OCI-M2 (cell line): ENCODE measurements around the gene LAMA4.
"Not testable (repeated sequence)": the region's sequence is repeated elsewhere in the genome, so short reads cannot be mapped to it uniquely, and the experiment has no call there.

Experiments used
- DNase-seq: peaks from one replicate; lab custom pipeline; 2025; ENCODE audit not compliant: unreplicated experiment; lab: John Stamatoyannopoulos, UW

Gene LAMA4

DNA sequence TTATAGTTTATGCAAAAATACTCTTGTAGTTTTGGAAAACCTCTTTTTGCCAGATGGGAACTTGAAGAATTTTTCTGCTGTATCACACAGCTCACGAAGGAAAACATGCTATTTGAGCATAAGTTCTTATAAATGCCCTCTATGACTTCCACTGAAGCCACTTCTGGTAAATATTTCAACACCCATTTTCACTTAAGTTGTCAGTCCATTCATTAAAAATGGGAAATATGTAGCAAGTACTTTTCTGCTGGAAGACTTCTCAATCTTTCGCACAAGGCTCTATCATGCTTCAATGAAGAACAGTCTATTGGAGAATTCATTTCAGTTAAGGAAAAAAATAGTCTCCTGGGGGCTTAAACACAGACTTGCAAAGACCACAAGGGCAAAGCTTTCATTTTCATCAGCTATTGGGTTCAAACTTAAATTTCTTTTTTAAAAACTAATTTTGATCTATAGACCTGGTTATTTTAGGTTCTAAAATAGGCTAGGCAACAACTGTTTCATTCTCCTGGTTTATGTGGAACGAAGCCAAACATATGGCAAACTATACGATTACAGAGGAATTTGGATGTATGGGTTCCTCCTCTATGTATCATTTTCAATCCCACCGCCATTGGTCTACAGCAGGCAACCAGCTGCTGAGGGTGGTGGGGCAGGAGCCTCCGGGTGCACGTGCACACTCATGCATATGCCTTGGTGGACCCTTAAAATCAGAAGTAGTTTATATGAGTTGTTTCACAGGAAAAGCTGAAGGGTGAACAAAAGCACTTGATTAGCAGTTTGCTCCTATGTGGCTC lies 38.7 kb downstream of the LAMA4 start:
- DNase-seq, result no peak

DNA sequence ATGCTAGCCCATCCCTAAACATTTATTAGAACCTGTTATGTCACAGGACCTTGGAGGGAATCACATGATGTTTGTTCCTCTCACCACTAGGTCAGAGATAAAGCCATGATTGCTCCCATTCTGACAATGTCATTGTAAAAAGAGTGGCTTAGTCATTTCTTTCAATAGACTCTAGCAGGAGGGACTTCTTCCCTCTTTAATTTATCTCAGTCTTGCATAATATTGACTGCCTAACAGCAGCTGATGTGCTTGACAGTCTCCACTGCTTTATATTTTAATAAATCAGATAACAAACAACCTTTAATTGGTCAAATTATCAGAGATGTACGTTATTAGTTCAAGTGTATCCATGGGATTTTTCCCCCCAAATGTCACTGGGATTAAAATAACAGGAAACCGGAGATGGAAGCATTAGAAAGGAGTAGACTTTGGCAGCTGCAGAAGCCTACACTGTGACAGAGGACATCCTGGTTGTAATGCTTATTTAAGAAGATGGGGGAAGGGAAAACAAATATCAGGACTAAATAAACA lies 39.6 kb downstream of the LAMA4 start:
- DNase-seq, result no peak

DNA sequence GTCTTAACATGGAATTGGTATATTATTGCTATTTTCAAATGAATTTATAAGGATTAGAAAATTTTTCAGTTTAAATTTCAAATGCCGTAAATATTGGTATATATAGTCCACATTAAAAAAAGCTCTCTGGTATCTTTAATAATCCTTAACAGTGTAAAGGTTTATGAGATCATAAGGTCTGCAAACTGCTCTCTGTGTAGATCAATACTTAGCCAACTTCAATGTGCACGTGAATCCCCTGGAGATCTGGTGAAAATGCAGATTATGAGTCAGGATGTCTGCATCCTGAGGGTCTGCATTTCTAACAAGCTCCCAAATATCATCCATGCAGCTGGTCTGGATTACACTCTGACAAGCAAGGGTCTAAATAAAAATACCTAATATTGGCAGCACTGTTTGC lies 43.5 kb downstream of the LAMA4 start:
- DNase-seq, result no peak

DNA sequence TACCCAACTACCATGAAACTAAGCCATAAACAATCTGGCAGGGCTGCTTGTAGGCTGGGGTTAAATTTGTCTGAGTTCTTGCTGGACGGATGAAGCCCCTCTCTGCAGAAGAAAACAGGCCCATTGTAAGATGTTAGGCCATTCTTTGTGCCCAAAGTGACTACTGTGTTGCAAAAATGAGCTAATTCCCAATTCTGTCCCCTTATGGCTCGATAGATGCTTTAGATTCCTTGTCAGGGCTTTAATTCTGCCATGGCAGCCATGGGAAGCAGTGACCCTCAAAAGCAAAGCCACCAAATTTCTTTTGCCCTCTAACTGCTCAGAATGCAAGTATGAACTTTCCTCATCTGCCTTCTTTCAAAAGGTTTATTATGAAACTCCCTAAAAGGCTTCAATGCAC lies 45.2 kb downstream of the LAMA4 start:
- no peak for DNase-seq

DNA sequence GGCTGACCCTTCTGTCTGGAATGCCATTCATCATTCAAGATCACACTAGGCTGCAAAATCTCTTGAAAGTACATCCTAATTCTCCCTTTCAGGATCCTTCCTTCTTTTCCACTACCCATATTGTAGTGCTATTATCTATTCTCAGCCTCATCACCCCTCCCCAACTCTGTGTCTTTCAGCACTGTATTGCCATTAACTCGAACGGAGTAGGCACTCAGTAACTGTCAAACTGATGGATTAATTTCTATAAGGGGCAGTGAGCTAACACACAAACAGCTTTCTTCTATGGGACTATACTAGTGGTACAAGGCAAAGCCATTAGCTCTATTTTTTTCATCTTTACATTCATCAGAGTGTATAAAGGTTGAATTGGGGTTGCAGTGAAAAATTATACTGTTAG lies 46.6 kb downstream of the LAMA4 start:
- DNase-seq, result no peak

DNA sequence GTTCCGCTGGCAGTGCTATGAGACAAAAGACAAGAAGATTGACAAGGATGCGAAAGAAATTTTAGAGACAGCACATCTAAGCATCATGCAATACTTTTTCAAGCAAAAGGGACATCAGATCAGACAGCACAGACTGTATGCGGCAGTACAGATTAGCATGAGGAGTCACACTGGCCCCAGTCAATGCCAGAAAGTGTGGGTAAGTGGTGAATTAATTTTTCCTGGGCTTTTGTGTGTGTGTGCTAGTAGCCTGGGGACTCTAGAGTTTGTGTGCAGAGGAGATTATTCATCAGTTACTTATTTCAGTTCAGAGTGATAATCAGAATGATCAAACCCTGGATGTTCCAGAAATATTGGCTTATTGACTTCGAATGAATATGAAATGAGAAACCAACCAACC lies 47.2 kb downstream of the LAMA4 start:
- no peak for DNase-seq

DNA sequence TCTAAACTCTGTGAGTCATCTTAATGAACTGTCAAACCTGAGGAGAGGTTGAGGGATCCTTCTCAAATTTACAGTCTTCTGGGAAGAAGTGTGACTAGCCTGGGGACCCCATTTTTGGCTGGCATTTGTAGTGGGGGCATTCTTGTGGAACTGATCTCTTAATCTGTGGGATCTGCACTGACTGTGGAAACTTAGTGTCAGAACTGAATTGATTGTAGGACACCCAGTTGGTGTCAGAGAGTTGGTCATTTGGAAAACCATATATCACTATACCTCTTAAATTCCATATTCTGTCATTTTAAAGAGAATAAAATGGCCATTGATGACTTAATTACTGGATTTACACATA lies 48.3 kb downstream of the LAMA4 start:
- DNase-seq, result no peak

DNA sequence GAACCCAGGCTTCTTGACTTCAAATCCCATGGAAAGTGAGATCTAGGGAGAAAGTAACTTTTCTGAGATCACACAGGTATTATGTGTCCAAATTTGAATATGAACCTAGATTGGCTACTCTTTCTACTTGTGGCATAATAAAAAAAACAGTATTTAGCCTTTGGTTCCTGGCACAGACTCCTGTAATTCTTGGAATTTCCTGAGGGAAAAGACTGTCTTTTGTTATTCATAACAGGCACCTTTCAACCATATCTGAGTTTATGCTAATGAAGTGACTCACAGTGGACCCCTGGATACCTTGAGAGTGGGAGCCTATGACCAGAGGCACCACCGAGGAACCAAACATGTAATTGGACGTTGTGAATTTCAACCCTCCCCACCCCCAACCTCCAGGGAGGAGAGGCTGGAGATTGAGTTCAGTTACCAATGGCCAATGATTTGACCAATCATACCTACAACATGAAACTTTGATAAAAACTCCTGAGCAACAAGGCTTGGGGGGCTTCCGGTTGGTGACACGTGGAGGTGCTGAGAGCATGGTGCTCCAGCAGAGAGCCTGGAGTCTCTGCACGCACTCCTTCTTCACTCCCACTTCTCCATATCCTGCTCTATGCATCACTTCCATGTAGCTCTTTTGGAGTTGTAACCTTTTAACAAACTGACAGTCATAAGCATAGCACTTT lies 48.8 kb downstream of the LAMA4 start:
- DNase-seq, result no peak

DNA sequence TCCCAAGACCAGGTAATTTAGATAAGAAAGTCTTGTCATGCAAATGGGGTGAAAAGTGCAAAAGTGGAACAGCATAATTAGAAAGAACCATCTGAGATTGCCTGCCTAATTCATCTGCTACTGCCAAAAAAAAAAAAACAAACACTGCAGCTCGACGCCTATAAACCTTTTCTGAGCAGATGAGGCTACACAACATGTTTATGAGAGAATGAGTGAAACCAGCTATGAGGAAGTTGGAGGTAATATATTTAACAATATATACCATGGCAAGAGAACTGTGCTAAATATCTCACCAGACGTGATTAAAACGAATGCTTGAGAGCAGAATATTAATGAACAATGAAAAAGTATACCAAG lies 50.0 kb downstream of the LAMA4 start:
- DNase-seq, result no peak

DNA sequence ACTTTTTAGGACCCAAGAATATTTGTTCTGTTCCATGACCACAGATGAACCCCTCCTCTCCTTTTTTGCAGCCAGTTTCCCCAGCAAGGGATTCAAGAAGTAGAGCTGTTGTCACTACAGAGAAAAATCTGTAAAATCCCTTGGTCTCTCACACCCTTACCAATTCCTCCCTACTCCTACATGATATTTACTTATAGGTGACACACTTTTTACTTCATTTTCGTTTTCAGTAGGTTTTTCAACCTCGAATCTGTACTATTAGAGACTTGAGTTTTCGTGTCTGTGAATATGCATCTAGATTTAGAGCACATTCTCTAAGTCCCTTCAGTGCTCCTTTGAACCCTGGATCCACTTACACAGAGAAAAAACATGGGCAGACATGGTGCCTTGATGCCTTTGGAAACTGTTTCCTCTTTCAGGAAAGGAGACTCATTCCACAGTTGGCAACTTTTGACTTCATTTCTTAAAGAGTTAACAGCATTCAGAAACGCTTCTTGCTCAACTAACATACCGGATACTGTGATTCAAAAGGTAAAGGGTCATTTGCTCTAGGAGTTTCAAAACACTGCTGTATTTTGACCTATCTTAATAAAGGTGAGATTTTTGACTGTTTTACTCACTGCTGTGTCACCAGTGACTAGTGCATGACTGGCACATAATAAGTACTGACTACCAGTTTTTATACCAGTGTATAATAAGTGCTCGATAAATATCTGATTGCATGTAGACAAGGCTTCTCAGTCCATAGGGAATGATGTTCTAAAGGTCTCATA lies 50.6 kb downstream of the LAMA4 start:
- no peak for DNase-seq

DNA sequence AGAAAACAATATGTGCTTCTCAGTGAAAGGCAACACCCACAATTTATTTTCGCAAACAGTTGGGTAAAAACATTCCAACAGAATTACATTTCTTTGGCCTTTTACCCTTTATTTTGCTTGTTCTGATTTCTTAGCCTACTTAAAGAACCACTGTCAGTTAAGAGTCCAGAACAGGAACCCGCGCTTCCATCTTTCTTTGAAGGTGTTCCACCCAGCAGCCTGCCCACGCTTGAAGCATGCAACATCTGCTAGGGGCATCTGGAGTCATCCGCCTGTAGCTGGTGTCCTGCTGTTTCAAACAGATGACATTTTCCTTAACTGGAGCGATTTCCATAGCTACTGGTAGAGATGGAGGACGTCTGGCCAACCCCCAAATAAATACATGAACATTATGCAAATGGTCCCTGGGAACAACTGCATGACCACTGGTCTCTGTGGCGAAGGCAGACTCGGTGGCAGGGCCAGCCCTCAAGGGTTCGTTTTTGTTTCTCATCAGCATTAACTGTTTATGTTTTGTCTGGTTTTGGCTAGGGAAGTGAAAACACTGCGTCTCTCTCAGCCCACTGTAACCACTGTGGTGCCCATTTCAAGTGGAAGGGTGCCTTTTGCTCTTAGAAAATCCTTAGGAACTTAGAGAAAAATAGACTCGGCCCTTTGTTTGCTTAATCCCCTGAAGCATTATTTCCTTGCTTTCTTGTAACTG lies 51.6 kb downstream of the LAMA4 start:
- DNase-seq, result no peak

DNA sequence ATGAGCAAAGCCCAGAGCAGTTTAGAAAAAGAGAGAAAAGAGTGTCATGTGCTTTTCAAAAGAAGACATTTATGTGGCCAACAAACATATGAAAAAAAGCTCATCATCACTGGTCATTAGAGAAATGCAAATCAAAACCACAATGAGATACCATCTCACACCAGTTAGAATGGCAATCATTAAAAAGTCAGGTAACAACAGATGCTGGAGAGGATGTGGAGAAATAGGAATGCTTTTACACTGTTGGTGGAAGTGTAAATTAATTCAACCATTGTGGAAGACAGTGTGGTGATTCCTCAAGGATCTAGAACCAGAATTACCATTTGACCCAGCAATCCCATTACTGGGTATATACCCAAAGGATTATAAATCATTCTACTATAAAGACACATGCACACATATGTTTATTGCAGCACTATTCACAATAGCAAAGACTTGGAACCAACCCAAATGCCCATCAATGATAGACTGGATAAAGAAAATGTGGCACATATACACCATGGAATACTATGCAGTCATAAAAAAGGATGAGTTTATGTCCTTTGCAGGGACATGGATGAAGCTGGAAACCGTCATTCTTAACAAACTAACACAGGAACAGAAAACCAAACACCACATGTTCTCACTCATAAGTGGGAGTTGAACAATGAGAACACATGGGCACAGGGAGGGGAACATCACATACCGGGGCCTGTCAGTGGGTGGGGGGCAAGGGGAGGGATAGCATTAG lies 54.0 kb downstream of the LAMA4 start:
- DNase-seq, result not testable (repeated sequence)

DNA sequence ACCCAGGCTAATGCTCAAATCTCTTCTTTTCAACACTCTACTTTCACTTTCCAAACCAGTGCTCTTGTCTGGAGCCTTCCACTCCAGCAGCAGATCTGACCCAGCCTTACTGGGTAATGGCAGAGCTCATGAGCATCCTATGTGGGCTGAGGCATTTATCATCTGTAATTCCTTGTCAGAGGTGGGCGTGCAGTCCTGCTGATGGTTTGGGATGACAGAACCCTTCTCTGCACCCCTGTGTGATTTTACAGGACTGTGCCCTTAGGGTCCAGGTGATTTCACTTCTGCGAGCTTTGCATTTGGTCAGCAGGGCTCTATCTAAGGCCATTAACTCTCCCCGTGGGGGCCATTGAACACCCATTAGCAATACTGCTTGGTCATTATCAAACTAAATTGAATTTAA lies 55.4 kb downstream of the LAMA4 start:
- no peak for DNase-seq

DNA sequence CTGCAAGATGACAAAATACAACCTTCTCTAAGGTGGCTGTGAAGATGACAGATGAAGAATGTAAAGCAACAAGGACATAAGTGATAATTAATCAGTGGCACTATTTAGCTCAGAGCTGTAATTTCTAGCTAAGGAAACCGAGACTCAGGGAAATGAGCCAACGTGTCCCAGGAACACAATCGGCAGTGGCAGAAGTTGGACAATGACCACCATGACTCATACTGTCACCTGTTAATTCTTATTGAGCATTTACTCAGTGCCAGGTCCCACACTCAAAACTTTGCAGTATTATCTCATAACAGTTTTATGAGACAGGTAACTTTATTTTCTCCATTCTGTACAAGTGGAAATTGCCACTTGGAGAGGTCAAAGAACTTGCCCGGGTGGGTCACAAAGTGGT lies 55.8 kb downstream of the LAMA4 start:
- DNase-seq, result no peak

DNA sequence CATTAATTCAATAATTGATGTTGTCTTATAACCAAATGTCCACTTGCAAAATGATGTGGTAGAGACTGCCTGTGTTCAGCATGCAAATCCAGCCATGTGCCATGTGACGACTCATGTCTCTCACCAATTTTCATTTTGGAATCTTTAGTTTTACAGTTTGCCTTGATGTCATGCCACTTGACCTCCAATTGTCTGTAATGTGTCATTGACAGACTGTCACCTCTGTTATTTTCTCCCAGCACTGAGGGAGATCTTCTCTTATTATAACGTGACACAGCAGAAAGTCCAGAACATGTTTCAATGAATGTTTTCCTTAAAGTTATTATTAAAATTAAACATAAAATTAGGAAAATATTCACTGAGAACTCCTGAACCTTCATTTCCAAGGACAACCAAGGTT lies 56.7 kb downstream of the LAMA4 start:
- no peak for DNase-seq

DNA sequence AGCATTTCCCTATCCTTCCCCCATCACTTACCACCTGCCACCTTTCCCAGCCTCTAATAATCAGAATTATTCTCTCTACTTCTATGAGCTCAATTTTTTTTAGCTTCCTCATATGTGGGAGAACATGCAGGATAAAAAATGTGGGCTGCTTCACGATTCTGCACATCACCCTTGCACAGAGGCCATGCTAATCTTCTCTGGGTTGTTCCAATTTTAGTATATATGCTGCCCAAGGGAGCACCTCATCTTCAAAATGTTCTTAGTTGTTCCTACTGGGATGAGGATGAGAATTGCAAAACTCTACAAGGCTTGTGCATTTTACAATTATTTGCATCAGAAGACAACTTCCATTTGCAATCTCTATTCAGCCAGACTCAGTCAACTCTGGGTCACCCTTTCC lies 58.1 kb downstream of the LAMA4 start:
- no peak for DNase-seq

DNA sequence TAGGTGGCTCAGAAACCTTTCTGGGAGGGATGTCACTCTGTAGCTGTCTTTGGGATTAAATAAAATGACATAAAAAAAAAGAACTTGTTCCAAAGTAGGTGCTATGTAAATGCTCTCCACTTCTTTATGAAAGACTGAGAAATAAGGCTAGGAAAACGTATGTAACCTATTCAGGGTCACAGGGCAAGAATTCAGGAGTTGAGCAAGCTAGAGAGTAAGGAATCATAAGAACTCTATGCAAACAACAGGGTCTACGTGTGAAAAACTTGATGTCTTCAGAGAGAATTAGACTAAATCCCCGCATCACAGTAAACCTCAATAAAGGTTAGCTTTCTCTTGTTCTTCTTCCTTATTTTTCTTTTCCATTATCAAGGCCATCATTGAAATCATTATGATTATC lies 59.2 kb downstream of the LAMA4 start:
- DNase-seq, result no peak

DNA sequence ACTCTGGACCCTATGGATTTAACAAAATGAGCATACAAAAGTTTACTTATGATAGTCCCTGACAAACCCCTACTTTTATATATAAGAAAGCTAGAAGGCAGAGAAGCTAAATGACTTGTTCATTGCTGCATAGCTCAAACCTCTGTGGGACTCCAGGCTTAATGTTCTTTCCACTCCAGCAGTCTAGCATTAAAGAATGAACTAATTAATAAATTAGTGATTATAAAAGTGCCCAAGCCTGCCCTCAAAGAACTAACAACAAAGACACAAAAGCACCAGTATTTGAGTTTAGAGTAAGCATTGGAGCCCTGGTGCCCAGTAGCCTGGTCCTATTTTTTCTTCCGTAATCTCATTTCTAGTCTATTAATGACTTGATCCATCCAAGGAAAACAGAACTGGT lies 59.9 kb downstream of the LAMA4 start:
- DNase-seq, result no peak

DNA sequence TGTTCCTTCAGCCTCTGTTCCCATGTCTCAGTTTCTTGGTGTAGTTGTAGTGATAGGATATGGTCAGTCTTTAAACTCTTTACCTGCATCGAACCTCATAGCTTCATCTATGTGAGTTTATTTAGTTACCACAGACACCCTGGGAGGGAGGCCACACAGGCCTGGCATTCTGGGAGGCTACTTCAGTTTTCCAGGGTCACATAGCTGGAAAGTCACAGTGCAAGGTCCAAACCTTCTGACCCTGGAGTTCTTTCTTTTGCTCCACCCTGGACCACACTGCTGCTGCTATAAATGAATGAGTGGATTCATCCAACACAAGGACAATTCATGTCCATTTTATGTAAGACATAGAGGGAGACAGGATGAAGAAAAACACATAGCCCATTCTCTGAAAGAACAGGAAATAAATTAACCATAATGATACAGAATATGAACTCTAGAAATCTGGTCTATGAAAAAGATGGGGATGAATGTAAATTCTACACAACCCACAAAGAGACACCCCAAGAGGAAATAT lies 60.8 kb downstream of the LAMA4 start:
- DNase-seq, result no peak

DNA sequence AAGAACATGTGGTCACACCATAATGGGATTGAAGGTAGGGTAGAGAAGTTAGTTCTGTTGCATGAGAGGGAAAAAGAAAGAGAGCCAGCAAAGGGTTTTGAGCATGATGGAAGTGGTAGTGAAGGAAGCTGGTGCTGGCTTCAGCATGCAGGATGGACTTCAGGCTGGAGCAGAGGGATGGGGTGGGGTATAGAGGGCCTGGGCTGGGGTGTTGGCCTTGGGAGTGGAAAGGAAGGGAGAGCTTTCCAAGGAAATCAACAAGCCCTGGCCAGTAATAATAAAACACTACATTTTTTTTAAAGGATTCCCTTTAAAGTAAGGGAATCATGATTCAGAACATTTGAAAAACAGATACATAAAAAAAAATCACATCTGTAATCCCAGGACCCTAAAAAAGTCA lies 61.2 kb downstream of the LAMA4 start:
- no peak for DNase-seq
